Measurements from ENCODE around the gene ENTREP3.
A peak's percentile ranks its signal among the peaks of the same experiment; 100 is the strongest.

ENTREP3 gene

DNA sequence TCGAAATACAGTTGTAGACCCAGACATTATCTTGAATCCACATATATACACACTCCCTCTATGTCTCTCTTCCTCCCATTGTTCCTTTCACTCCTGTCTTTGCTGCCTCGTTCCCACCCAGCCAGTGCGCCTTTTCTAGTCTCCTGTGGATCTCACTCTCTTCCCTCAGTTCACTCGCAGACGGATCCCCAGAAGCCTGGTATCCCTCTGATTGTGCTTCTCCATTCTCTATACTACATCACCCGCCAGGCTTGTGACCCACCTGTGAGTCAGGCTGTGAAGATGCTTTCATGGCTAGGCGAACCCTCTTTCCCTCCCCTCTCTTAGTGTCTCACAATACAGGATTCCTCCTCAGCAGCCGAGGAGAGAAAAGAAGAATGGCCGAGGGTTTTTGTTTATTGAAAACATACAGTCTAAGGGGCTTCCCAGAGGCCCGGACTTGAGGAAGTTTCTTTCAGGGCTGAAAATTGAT, 23.4 kb upstream of the ENTREP3 start:
- no peak for DNase-seq (ENCODE audit: low read depth in 2 of 2)

DNA sequence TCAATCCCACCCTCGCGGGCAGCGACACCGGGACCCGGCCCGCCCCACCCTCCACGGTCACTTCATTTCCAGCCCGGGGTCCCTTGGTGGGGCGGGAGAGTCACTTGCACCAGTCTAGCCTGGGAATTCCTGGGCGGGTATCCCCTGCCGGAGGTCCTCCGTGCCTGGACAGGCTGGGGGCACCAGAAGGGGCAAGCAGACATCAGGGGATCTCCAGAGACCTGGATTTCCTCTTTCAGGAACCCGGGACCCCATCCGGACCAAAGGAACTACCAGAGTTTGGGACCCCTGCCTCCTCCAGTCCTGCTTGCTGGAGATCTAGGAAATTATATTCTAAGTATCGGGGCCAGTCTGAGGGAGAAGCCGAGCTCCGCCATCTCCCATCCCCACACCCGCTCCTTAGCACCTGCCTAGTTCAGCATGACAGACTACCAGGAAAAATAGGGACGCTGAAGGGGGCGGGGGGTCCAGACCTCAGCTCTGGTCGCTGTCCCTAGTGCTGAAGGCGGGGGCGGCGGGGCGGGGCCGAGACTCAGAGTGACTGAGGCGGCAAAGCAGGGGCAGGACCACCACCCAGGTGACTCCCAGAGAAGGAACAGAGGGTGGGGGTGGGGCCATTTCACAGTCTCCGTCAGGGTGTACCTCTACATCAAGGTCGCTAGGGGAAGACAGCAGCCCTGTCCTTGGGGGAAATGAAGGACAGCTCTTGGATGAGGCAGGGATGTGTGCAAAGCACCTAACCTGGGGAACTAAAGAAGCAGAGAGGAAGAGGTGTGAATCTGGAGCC, 22.8 kb upstream of the ENTREP3 start:
- DNase-seq (ENCODE audit: low read depth in 2 of 2), result no peak

DNA sequence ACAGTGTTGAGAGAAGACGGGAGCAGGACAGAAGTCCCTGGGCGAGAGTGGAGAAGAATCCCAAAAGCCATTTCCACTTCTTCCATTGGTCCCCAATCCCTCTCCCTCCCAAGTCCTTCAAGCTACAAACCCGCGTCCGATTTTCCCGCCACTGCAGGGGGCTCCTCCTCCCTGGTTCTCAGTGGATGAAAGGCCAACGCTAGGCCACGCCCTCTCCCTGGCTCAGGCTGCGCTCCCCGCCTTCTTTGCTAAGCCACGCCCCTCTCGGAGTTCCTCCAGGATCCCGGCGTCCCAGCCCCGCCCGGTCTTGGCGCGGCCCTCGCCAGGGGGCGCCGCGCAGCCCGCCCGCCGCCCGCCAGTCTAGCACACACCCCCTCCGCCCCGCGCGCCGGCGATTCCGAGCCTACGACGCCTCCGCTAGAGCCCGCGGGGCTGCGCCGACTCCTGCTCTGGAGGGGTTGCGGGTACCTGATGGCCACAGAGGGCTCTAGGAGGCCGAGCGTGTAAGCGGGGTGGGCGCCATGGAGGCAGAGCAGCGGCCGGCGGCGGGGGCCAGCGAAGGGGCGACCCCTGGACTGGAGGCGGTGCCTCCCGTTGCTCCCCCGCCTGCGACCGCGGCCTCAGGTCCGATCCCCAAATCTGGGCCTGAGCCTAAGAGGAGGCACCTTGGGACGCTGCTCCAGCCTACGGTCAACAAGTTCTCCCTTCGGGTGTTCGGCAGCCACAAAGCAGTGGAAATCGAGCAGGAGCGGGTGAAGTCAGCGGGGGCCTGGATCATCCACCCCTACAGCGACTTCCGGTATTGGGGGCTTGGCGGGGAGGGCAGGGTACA, 22.0 kb upstream of the ENTREP3 start, which contains the start of gene HCN3:
Gene HCN3 (plus strand): TSS at position 394 of the 832 bp plus-strand sequence. CDS start 128 bp downstream, at position 522.
- DNase-seq (ENCODE audit: low read depth in 2 of 2), result peak; percentile 87 to 89

DNA sequence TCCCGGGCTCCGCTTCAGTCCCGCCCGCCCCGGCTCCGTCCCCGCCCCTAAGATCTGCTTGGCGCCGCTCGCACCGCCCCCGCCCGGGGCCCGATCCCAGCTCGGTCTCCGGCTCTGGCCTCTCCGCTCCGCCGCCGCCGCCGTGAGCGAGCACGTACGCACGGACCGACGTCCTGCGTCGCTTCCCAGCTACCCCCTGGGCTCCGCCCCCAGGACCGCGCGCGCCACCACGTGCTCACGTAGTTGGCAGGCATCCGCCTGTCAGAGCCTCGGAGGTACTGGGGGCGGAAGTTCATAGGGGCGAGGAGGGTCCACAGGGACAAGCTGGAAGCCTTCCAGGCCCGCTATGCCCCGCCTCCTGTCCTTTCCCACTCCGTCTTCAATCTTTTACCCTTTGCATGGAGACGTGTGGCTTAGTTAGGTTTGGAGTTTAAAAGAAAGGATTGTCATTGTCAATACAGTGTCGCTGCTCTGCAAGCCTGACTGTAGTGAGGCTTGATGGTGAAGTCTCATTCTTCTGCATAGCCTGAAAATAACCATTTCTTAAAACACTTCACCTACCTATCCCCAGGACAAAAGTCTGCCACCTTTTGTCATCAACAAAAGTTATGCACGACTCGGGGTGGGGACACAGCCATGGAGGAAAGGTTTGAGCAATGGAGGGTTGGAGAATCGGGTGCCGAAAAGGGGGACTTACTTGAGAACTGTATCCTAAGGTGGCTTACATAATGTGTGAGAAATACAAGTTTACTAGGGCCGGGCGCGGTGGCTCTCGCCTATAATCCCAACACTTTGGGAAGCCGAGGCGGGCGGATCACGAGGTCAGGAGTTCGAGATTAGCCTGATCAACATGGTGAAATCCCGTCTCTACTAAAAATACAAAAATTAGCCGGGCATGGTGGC, 18.3 kb upstream of the ENTREP3 start, which contains the start of gene CLK2:
Gene CLK2 (minus strand): TSS at position 162 of the 903 bp plus-strand sequence. CDS start 2,527 bp downstream, outside the sequence.
- DNase-seq (ENCODE audit: low read depth in 2 of 2), result peak; percentile 86 to 88

DNA sequence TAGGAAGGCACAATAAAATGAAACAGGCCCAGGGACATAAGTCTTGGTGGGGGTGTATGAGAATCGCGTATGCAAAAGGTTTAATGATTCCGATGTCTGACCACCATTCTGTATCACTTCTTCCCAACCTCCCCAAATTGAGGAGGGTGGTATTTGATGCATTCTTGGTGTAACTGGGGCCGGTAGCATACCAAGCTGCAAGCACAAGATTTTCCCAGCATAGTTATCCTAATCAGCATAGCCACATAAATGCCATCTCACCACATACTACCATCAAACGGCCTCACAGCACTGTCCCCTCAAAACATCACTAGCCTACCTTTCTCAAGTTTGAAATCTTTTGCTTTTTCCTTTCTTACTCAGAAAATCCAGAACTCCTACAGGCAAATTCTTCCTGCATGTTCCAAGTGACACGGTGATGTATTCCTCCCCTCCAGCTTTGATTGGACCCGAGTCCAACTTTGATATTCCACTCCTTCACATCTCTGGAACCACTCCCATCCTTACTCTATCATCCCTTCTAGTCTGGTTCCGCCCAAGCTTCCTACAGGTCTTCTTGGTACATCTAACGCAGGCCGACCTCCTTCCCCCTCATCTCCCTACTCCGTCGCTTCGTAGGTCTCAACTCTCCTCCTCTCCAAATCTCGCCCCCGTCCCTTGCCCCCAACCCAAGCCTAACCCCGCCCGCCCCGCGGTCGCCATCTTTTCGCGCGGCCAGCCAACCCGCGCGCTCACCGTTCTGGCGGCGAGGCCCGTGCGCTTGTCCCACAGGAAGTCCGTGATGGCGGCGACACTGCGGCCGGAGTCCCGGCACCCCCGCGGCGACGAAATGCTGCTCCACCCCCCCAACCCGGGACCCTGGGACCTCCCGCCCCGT, 17.4 kb upstream of the ENTREP3 start:
- DNase-seq (ENCODE audit: low read depth in 2 of 2), result no peak

DNA sequence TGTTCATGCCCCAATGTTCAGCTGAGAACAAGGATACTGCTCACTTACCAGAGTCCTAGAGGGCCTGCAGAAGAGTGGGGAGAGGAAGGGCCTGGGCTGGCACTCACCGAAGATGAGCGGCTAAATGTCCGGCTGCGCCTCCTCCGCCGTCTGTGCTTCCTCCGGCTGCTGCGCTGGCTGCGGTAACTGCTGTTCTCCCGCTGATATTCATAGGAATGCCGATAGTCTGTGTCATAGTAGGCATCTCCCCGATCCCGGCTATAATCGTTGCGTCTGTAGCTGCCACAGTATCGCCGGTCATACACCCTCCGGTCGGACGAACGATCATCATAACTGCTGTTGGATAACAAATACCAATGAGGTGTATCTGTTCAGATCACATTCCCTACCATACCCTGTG, 14.1 kb upstream of the ENTREP3 start:
- DNase-seq (ENCODE audit: low read depth in 2 of 2), result no peak

DNA sequence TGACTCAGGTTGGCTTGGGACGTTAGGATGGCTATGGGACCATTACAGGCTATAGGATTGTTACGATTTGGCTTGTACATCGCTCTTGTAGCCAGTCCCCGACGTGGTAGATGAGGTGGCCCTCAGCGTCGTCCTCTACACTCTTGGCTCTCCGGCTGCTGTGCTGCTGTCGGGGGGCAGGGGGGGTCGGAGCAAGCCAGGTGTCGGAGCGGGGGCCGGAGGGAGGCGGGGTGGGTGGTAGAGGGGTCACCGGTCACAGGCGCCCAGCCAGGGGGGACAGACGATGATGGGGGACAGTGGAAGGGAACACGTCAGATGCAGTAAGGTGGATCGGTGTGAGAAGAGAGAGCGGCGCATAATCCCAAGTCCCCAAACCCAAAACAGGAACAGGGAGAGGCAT, 13.3 kb upstream of the ENTREP3 start:
- DNase-seq (ENCODE audit: low read depth in 2 of 2), result no peak

DNA sequence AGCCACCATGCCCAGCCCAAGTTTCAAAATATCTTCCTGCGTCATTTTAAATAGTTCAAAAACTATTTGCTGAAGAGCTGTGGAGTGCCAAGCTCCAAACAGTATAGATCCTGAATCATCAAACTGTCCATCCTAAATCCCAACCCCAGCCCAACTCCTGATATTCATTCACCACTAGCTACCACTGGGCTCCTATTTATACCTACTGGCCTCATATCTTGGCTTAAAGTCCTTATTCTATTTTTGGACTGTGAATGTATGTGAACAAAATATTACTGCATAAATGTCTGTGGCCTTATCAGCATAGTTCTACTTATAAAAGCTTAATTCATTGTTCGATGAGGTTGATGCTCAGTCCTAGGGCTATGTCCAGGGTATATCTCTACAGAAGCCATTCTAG, 12.1 kb upstream of the ENTREP3 start:
- DNase-seq (ENCODE audit: low read depth in 2 of 2), result no peak

DNA sequence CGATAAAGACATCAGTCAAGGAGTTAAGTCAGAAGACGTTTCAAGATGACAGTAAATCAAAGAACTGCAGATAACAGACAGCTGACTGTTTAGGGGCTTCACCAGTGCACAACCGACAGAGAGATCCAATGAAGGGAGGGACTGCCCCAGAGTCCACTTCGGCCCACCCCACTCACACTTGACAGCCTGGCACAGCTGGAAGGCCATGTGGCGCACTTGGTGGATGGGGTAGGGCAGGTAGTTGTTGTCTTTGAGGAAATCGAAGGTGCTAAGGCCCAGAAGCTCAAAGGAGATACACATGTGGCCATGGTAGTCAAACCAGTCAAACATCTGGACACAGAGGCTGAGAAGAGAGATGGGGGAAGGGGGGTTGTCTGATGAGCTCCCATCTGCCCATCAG, 11.3 kb upstream of the ENTREP3 start:
- no peak for DNase-seq (ENCODE audit: low read depth in 2 of 2)

DNA sequence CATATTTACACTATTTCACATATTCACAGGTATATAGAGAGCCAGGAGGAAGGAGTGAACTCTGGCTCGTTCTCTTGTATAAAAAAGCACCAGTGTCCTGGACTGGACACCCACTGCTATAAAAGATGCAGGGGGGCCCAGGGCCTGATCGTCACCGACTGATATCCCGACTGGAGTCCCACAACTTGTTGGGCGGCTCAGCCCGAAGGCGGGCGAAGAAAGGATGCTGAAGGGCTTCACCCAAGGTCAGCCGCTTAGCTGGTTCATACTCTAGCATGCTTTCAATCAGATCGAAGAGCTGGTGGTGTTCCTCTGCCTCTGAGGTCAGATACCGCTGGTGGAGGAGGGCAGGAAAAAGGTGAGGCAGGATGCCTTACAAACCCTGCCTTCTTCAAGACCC, 7.8 kb upstream of the ENTREP3 start:
- DNase-seq (ENCODE audit: low read depth in 2 of 2), result no peak

DNA sequence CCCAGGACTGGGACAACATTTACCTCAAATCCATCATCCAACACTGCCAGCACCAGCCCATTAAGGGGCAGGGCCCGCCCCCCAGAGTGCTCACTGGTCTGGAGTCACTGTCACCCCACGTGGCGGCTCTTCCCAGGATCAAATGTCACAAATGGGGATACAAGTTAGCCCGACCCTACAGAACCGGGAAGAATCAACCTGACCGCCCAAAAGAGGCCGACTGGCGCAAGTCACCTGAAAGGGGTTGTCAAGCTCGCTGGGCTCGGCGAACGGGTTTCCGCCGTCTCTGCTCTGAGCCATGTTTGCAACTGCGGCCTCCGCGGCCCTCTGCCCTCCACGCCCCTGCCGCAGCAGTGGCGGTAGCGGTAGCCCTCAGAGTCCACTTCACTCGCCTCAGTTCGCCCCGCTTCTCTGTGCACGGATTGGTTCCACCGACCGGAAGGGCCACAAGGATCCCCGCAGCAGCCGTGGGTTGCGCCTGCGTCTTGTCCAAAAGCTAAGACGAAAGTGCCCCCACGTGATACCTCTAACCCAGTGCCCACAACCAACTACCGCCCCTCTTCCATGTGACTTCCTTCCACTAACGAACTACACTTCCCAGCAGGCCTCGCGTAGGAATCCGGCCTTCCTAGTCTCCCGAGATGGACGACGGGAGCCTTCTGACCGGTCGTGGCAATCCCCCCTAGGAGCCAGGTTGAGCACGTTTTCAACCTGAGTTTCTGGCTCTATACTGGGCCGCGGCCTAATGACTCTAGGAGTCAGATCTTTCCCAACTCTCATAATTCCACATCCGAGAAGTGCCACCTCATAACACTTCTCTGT, 6.8 kb upstream of the ENTREP3 start, which contains the start of gene SCAMP3:
Gene SCAMP3 (minus strand): TSS at position 509 of the 822 bp plus-strand sequence. CDS start 209 bp downstream, at position 300.
- DNase-seq (ENCODE audit: low read depth in 2 of 2), result peak; percentile 94

DNA sequence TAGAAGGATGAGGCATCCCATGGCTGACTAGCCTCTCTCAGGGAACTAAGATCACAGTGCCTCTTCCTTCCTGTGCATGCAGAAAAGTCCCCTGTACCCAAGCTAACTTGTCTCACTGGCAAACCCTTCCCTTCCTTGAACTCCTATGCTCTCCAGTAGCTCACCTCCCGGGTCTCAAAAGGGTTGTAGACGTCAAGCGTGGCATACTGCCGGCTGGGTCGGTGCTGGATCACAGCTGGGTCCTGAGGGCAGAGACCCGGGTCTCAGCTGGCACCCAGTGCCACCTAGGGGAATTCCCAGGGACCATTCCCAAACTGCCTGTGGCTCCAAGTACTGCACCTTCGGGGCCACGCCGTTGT, 6.2 kb upstream of the ENTREP3 start:
- DNase-seq (ENCODE audit: low read depth in 2 of 2), result no peak

DNA sequence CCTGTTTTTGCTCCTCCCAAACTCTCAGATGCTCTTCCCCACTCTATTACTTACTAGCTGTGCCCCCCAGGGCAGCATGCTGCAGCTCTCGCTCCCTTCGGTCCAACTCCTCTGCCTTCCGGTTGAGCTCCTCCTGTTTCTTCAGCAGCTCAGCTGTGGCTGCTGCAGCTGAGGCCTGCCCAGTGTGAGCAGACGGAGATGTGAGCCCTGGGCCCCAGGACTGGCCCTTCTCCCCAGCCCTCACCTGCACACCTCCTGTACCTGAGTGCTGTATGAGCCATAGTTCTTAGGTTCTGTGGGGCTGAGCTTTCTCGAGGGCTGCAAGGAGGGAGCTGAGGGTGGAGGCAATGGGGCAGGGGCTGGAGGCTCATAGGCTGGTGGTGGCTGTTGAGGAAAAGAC, 5.0 kb upstream of the ENTREP3 start:
- DNase-seq (ENCODE audit: low read depth in 2 of 2), result no peak

DNA sequence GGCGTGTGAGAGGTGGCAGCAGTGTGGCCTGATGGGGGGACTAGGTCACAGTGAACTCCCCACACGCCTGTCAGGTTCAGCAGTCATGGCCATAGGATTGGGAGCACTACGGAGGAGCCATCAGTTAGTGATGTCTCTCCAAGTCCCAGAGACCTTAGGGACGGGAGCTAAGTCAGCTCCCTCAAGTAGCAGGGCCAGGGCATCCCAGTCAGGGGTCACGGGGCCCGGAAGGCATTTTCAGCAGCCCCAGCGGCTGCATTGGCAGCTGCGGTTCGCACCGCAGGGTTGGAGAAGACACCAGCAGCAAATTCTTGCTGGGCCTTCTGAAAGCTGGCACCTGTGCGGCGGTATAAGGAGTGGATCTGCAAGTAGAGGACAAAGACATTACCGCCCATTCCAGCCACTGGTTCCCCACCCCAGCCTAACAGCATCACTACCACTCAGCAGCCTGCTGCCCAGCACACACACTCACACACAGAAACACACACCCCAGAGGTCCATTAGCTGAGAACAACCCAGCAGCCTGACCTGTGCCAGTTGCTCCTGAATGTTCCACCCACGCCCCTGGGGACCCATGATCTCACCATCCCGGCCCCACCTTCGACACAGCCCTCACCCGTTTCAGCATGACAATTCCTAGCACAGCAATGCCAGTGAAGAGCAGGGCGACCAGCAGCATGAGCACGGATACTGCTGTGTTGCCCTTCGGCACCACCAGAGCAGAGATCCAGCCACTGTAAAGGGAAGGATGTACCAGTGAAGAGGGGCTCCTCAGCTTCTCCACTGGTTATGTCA, 972 bp upstream of the ENTREP3 start:
- no peak for DNase-seq (ENCODE audit: low read depth in 2 of 2)

DNA sequence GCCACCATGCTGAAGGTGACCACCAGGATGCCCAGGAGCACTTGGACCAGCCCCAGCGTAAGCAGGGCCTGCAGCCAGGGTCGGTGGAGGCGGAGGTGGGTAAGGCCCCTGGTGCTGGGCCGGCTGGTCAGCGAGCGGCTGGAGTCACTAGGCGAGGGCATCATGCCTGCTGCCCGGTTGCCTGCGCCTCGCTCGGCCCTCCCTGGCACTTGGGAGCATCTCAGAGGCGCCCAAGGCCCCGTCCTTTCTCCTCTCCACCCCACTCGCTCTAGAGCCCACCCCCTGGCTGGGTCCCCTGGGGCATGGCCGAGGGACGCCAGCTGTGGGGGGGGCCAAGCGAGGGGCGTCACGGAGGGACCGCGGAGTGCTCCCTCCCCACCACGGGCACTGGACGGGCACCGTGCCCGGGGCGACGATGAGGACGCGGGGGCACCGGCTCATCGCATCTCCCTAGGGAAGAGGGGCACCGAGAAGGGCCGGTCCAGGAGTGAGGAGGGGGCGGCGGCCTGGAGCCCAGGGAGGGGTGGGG, 505 bp downstream of the ENTREP3 start:
- no peak for DNase-seq (ENCODE audit: low read depth in 2 of 2)

DNA sequence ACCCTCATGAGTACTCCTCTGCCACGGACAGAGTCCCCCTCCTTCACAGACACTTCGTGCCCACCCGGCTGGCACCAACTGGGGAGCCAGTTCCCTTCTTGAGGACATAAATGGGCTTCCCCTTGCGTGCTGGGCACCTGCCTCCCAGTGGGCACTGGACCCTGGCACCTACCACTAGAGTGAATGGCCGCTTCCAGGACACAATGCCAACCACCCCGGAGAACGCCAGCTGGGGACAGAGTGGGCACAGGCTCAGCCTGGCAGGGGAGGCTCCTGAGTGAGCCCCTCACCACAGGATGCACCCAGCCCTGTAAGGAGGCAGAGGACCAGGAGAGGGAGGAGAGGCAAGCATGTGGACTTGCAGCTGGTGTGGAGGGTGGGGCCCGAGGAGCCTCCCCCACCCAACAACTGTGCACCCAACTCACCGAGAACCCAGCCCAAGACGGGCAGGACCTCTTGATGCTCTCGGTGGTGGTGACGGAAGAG, 1.0 kb downstream of the ENTREP3 start:
- DNase-seq (ENCODE audit: low read depth in 2 of 2), result no peak

DNA sequence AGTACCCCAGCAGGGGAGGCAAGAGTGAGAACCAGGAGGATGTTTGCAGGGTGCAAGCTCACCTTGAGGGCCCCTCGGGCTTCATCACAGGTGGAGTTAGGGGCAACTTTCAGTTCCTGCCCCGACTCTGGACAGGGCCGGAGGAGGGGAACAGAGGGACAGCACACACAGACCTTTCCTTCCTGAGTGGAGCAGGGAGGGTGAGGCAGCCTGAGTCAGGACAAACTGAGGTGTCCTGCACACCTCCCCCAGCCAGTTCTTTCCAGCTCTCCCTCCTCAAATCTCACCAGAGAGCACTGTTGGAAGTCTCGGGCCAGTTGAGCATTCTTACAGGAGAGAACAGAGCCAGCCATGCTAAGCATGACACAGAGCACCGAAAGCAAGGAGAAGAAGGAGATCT, 1.5 kb downstream of the ENTREP3 start:
- no peak for DNase-seq (ENCODE audit: low read depth in 2 of 2)

DNA sequence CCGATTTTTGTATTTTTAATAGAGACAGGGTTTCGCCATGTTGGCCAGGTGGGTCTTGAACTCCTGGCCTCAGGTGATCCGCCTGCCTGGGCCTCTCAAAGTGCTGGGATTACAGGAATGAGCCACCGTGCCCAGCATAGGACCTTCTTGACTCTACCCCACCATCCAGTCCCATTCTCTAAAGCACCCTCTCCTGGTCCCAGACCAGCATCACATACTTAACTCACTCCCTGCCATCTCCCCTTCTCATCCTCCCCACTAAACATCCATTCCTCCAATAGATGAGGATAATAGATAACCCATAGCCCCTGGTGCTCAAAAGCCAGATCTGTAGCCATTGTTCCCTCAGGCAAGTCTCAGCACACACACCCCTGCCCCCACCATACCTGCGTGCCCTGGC, 2.1 kb downstream of the ENTREP3 start:
- no peak for DNase-seq (ENCODE audit: low read depth in 2 of 2)
